Measurements from ENCODE around the gene ATE1.

GRCh38 chr10:121715076-121715475, 212.8 kb downstream of the ATE1 start:
- TF ChIP-seq CTCF (IDR thresholded peaks at IDR 0.05) (no peak), EP300 (IDR thresholded peaks at IDR 0.05) (no peak), POLR2A (IDR thresholded peaks at IDR 0.05) (no peak)
